Measurements from ENCODE around the gene SLC2A4RG. TPM values are rescaled to one million over a fixed set of nuclear protein-coding genes. Genes with fewer than 3 reads are reported as not detected.

SLC2A4RG gene
- total RNA-seq, 4 donors from 2014 or later, result 10.5 to 120 (median 41.0) TPM

DNA sequence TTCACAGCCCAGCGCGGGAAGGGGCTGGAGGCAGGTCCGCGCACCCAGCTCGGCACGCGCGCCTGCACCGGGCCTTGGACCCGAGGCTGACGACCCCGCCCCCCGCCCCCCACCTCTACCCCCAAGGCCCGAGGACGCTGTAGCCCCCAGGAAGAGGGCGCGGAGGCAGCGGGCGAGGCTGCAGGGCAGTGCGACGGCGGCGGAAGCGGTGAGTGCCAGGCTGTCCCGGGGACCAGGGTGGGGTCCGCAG is 2.0 kb upstream of the SLC2A4RG start:
- H3K9me3 ChIP-seq, result no peaks in the 10 kb centered on the region
- H3K4me1 ChIP-seq, result peaks cover 0 to 30% of the 10 kb centered on the region in 2 donors
- no peaks in the 10 kb centered on the region for H3K27me3 ChIP-seq
- H3K4me3 ChIP-seq, result no peak overlapping the region
- no peak for DNase-seq
- H3K36me3 ChIP-seq, result no peaks in the 10 kb centered on the region
- intact Hi-C loops (cut with DNase I; ENCODE audit: low total_unique reads), result no loop called here
- no peak for TF ChIP-seq POLR2A (IDR thresholded peaks at IDR 0.05)
- no peak for TF ChIP-seq CTCF (IDR thresholded peaks at IDR 0.05)
- H3K27ac ChIP-seq, result no peak overlapping the region

GRCh38 chr20:63737945-63738686 is 1.5 kb upstream of the SLC2A4RG start:
- Histone ChIP-seq H3K36me3 (no peaks in the 10 kb centered on the region), H3K9me3 (no peaks in the 10 kb centered on the region), H3K27me3 (no peaks in the 10 kb centered on the region), H3K4me1 (peaks cover 0 to 30% of the 10 kb centered on the region in 2 donors), H3K4me3 (no peak overlapping the region), H3K27ac (peak overlapping the region in 1 of 2 donors; percentile 94)
- DNase-seq, result peak in 1 of 2 donors; percentile 35
- intact Hi-C loops (cut with DNase I; ENCODE audit: low total_unique reads), result no loop called here
- no peak for TF ChIP-seq CTCF (IDR thresholded peaks at IDR 0.05)
- TF ChIP-seq POLR2A (IDR thresholded peaks at IDR 0.05), result no peak

- peak; percentile 57 to 68 for DNase-seq
- no peaks in the 10 kb centered on the region for H3K9me3 ChIP-seq
- no peaks in the 10 kb centered on the region for H3K36me3 ChIP-seq
These were observed 868 bp upstream of the SLC2A4RG start for GRCh38 chr20:63738687-63739129.

GRCh38 chr20:63740070-63740626 is 572 bp downstream of the SLC2A4RG start:
- Histone ChIP-seq H3K4me3 (peak overlapping the region; percentile 55 to 77), H3K9me3 (no peaks in the 10 kb centered on the region), H3K36me3 (no peaks in the 10 kb centered on the region), H3K4me1 (peaks cover 0 to 30% of the 10 kb centered on the region in 2 donors), H3K27ac (peak overlapping the region; percentile 88 to 92), H3K27me3 (no peaks in the 10 kb centered on the region)
- intact Hi-C loops (cut with DNase I; ENCODE audit: low total_unique reads), result no loop called here
- TF ChIP-seq POLR2A (IDR thresholded peaks at IDR 0.05) (no peak), CTCF (IDR thresholded peaks at IDR 0.05) (no peak)
- DNase-seq, result peak; percentile 43 to 75

More at GRCh38 chr20:63738687-63739129, 868 bp upstream of the SLC2A4RG start:
- Histone ChIP-seq H3K27me3 (no peaks in the 10 kb centered on the region), H3K4me3 (peak overlapping the region; percentile 30 to 47), H3K4me1 (peaks cover 0 to 30% of the 10 kb centered on the region in 2 donors), H3K27ac (peak overlapping the region; percentile 84 to 94)
- TF ChIP-seq POLR2A (IDR thresholded peaks at IDR 0.05) (no peak), CTCF (IDR thresholded peaks at IDR 0.05) (no peak)
- intact Hi-C loops (cut with DNase I; ENCODE audit: low total_unique reads), result no loop called here

DNA sequence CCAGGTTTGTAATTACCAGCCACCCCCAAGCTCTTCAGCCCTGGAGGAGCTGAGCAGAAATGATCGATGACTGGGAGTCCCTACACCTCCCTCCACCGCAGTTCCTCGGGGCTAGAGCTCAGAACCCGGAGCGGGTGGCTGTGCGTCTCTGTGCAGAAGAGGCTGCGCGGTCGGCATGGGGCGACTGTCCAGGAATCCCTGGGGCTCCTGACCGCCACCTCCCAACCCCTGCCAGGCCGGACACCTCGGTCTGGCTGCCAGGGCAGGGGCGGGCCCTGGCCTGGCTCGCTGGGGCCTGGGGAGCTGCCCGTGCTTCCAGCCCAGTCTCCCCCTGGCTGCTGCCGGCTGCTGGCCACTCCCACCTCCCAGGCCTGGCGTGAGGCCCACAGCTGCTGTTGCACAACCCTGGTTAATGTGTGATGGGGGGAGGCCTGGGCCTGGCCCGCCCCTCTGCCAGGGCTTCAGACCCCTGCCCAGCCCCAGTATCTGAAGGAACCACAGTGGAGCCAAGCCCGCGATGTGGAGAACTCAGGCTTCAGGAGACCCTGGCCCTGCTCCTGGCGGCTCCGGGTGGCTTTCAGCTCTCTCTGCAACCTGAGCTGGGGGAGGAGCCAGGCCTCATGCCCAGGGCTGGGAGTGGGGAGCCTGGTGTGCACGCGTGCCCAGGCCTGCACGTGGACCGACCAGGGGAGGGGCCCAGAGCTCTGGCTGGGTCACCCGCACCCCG is 1.2 kb downstream of the SLC2A4RG start:
- Histone ChIP-seq H3K4me1 (peaks cover 0 to 30% of the 10 kb centered on the region in 2 donors), H3K9me3 (no peaks in the 10 kb centered on the region), H3K36me3 (no peaks in the 10 kb centered on the region), H3K27me3 (no peaks in the 10 kb centered on the region), H3K4me3 (peak overlapping the region; percentile 55 to 77), H3K27ac (peak overlapping the region; percentile 88 to 92)
- TF ChIP-seq POLR2A (IDR thresholded peaks at IDR 0.05), result peak in 1 of 2 donors; percentile 51
- TF ChIP-seq CTCF (IDR thresholded peaks at IDR 0.05), result peak; percentile 22 to 49 (median 36)
- intact Hi-C loops (cut with DNase I; ENCODE audit: low total_unique reads), result no loop called here
- DNase-seq, result peak; percentile 96 to 98
